ENCODE results near the gene XBP1. TPM values are rescaled to one million over a fixed set of nuclear protein-coding genes. Genes with fewer than 3 reads are reported as not detected.

Gene XBP1
- total RNA-seq, 4 donors from 2014 or later = 87.5 to 185 (median 90.4) TPM

GRCh38 chr22:28822930-28823551 is 22.7 kb upstream of the XBP1 start:
- TF ChIP-seq CTCF (IDR thresholded peaks at IDR 0.05; ENCODE audit: low read depth) = no peak

GRCh38 chr22:28821452-28821851 is 21.1 kb upstream of the XBP1 start:
- no peak for TF ChIP-seq CTCF (IDR thresholded peaks at IDR 0.05; ENCODE audit: low read depth)

DNA sequence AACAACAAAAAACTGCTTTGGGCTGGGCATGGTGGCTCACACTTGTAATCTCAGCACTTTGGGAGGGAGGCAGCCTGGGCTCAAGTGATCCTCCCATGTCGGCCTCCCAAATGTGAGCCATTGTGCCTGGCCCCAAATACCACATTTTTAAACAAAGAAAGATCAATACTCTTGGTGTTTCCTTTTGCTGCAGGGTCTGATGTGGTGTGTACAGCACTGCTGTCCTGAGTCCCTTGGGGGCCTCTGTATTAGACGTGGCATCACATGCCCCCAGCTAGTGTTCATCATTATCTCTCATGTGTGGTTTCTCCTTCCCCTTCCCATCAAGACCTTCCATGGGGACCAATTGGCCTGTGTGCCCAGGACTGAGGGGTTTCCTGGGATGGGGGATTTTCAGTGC is 20.5 kb upstream of the XBP1 start:
- no peak for TF ChIP-seq CTCF (IDR thresholded peaks at IDR 0.05; ENCODE audit: low read depth)

GRCh38 chr22:28819253-28820096 is 19.1 kb upstream of the XBP1 start:
- TF ChIP-seq CTCF (IDR thresholded peaks at IDR 0.05; ENCODE audit: low read depth) = no peak

- TF ChIP-seq CTCF (IDR thresholded peaks at IDR 0.05; ENCODE audit: low read depth) = no peak
Measured at GRCh38 chr22:28817919-28818859, 17.8 kb upstream of the XBP1 start.

DNA sequence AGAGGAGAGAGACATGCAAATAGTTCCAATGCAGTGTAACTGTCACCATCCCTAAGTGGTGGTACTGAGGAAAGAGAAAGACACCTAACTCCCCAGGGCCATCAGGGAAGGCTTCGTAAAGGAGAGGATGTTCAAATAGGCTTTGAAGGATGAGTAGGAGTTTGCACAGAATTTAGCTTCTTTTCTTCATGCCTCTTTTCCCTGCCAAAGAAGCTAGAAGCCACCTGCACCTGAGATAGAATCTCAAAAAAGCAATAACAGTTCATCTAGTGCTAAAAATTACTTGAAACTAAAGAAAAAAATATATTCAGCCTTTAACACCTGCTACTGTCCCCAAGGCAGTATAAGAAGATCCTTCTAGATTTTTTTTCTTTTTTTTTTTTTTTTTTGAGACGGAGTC is 16.7 kb upstream of the XBP1 start:
- TF ChIP-seq CTCF (IDR thresholded peaks at IDR 0.05; ENCODE audit: low read depth) = no peak

Data from subcutaneous adipose tissue (tissue), 4 donors.